ENCODE results near the gene LTBR.

The LTBR gene

DNA sequence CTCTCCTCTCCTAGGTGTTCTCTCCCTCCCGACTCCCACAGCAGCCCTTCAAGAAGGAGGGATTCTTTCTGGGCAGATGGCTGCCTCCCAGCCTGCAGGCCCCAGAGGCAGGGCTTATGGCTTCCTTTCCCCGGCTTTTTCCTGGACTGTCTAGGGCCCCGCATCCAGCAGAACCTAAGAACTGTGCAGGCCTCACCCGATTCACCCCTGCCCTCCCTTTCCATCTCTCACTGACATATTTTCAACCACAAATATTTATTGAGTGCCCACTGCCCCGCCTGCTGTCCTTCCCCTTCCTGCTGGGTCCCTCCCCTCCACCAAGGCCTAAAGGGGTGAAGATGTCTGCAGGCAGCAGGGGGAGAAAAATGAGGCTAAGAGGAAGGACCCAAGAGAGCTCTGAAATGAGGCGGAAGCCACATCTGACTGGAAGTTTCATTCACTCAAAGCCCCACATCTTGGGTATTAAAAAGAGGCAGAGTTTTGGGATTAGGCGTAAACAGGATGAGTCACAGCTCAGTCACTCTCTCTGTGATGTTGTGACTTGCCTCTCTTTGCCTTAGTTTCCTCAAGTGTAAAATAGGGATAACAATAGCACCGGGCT, 11.5 kb upstream of the LTBR start (continued):
- TF ChIP-seq, protein P1, sequence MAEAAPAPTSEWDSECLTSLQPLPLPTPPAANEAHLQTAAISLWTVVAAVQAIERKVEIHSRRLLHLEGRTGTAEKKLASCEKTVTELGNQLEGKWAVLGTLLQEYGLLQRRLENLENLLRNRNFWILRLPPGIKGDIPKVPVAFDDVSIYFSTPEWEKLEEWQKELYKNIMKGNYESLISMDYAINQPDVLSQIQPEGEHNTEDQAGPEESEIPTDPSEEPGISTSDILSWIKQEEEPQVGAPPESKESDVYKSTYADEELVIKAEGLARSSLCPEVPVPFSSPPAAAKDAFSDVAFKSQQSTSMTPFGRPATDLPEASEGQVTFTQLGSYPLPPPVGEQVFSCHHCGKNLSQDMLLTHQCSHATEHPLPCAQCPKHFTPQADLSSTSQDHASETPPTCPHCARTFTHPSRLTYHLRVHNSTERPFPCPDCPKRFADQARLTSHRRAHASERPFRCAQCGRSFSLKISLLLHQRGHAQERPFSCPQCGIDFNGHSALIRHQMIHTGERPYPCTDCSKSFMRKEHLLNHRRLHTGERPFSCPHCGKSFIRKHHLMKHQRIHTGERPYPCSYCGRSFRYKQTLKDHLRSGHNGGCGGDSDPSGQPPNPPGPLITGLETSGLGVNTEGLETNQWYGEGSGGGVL (tag by site-specific recombination; IDR thresholded peaks at IDR 0.05), result peak; percentile 47
- TF ChIP-seq KLF1 (tag by site-specific recombination; IDR thresholded peaks at IDR 0.05) (peak; percentile 29; the same call in 1 of the 2 replicates), KLF8 (tag by site-specific recombination; IDR thresholded peaks at IDR 0.05) (no peak), SP2 (tag by site-specific recombination; IDR thresholded peaks at IDR 0.05) (peak; percentile 58; the same call in 1 of the 2 replicates), ZNF132 (tag by site-specific recombination; IDR thresholded peaks at IDR 0.05; ENCODE audit: borderline replicate concordance) (no peak), WT1 (tag by site-specific recombination; IDR thresholded peaks at IDR 0.05) (peak; percentile 79), SP7 (tag by site-specific recombination; IDR thresholded peaks at IDR 0.05) (peak; percentile 86), TRIM28 (IDR thresholded peaks at IDR 0.05; ENCODE audit: borderline replicate concordance, low read length) (peak; percentile 19; the same call in 1 of the 2 replicates), ZNF501 (tag by site-specific recombination; IDR thresholded peaks at IDR 0.05) (no peak)
- TF ChIP-seq, protein P2, sequence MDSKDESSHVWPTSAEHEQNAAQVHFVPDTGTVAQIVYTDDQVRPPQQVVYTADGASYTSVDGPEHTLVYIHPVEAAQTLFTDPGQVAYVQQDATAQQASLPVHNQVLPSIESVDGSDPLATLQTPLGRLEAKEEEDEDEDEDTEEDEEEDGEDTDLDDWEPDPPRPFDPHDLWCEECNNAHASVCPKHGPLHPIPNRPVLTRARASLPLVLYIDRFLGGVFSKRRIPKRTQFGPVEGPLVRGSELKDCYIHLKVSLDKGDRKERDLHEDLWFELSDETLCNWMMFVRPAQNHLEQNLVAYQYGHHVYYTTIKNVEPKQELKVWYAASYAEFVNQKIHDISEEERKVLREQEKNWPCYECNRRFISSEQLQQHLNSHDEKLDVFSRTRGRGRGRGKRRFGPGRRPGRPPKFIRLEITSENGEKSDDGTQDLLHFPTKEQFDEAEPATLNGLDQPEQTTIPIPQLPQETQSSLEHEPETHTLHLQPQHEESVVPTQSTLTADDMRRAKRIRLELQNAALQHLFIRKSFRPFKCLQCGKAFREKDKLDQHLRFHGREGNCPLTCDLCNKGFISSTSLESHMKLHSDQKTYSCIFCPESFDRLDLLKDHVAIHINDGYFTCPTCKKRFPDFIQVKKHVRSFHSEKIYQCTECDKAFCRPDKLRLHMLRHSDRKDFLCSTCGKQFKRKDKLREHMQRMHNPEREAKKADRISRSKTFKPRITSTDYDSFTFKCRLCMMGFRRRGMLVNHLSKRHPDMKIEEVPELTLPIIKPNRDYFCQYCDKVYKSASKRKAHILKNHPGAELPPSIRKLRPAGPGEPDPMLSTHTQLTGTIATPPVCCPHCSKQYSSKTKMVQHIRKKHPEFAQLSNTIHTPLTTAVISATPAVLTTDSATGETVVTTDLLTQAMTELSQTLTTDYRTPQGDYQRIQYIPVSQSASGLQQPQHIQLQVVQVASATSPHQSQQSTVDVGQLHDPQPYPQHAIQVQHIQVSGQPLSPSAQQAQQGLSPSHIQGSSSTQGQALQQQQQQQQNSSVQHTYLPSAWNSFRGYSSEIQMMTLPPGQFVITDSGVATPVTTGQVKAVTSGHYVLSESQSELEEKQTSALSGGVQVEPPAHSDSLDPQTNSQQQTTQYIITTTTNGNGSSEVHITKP (tag by site-specific recombination; IDR thresholded peaks at IDR 0.05), result no peak; the same call in 1 of the 2 replicates
- TF ChIP-seq, protein P3, sequence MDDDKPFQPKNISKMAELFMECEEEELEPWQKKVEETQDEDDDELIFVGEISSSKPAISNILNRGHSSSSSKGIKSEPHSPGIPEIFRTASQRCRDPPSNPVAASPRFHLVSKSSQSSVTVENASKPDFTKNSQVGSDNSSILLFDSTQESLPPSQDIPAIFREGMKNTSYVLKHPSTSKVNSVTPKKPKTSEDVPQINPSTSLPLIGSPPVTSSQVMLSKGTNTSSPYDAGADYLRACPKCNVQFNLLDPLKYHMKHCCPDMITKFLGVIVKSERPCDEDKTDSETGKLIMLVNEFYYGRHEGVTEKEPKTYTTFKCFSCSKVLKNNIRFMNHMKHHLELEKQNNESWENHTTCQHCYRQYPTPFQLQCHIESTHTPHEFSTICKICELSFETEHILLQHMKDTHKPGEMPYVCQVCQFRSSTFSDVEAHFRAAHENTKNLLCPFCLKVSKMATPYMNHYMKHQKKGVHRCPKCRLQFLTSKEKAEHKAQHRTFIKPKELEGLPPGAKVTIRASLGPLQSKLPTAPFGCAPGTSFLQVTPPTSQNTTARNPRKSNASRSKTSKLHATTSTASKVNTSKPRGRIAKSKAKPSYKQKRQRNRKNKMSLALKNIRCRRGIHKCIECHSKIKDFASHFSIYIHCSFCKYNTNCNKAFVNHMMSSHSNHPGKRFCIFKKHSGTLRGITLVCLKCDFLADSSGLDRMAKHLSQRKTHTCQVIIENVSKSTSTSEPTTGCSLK (tag by site-specific recombination; IDR thresholded peaks at IDR 0.05), result no peak

DNA sequence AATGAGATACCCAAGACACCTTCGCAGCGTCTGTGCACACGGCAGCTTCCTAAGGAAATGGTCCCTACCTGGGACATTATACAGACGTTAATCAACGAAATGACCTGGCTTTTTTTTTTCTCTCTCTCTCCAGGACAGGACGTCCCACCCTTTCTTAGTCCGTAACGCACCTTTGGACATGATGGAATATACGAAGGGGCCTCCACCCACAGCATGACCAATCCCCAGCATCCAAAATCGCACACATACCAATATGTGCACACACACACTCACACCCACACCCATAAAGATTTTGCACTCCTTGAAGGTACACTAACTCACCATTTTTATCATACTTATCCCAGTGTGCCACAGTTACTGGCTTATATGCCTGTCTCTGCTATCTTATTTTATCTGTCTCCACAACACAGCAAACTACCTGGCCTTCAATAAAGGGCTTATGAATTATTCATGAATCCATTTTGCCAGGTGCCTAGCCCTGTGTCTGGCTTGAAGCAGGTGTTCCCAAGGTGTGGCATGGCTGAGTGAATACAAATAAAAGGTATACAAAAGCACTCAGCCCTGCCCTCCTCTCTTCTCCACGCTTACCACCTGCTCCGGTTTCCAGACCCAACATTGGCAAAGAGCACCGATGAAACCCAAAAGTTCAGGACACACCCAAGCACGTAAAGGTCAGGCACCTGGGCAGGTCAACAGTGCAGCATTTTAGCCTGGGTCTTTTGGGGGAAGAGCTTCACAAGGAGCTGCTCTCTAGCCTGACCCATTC, 10.8 kb upstream of the LTBR start:
- no peak; the same call in 1 of the 2 replicates for TF ChIP-seq TRIM28 (IDR thresholded peaks at IDR 0.05; ENCODE audit: borderline replicate concordance, low read length)
- peak; percentile 96 for TF ChIP-seq ZNF600 (tag by site-specific recombination; IDR thresholded peaks at IDR 0.05)
- Histone ChIP-seq H3K4me3 (ENCODE audit: low read depth, low read length) (no peak overlapping the region), H3K4me1 (ENCODE audit: control insufficient read depth, insufficient read depth, low read length) (peaks cover 24% of the 10 kb centered on the region), H3K27ac (ENCODE audit: extremely low read depth, low read depth, low read length) (peak overlapping the region; percentile 86), H3K36me3 (ENCODE audit: control insufficient read depth in 2 of 2, insufficient read depth in 1 of 2, low read length in 2 of 2) (no peaks in the 10 kb centered on the region), H3K9me3 (ENCODE audit: control insufficient read depth, insufficient read depth, low read depth, low read length) (no peaks in the 10 kb centered on the region)
- ChIA-PET CTCF (interaction anchor here (0.7 to 3.0 kb wide), 3 partner anchors 38 to 47 kb away, joined by 3 to 23 read pairs (median 4); no protein-coding TSS in a partner anchor), POLR2A (interaction anchor here (0.6 to 3.4 kb wide), 4 partner anchors 10 to 134 kb away, joined by 3 to 37 read pairs (median 11); partner anchors contain the start of genes LTBR and VAMP1)
